ENCODE data around the gene GATA2.
A peak's percentile ranks its signal among the peaks of the same experiment; 100 is the strongest.

GATA2 gene

DNA sequence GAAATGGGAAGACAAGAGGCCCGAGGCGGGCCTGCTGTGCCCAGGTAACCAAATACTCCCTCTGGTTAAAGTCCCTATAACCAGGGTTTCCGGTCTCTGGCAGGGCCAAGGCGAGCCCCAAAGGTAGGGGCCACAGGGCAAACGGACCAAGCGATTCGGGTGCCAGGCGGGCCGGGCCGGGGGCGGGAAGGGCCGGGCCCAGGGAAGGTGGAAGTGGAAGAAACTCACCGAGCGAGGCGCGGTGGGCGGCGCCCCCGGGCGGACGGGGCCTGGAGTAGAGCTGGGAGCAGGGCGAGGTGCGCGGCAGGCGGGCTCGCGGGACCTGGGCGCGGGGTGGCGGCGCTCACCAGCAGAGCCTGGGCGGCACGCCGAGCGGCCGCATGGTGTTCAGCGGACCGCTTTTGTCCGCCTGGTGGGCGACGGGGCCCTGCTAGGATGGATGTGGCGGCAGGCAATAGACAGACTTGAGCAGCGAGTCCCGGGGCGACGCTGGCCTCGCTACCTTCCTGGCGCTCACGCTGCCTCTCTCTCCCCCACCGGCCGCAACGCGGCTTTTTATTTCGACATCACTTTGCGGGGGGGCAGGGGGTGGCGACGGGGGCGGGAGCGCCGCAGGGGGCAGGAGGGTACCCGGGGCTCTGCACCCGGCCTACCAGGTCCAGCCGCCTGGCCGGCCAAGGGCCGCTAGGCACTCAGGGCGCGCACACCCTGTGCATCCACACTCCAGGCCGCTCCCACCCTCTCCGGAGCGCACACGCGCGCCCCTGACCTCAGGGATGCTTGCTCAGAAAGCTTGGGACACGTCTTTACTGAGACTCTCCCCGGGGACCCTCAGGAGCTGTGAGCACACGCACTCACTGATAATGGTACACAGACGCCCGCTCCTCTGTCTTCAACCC, at the start of gene GATA2:
GATA2 (minus strand) TSS at position 531 of the 899 bp plus-strand sequence. CDS start 6,170 bp downstream, outside the sequence.
- no peak for DNase-seq

GRCh38 chr3:128541246-128541645, 48.2 kb upstream of the GATA2 start:
- no peak for DNase-seq

GRCh38 chr3:128539376-128539775, 46.4 kb upstream of the GATA2 start:
- DNase-seq: no peak

DNA sequence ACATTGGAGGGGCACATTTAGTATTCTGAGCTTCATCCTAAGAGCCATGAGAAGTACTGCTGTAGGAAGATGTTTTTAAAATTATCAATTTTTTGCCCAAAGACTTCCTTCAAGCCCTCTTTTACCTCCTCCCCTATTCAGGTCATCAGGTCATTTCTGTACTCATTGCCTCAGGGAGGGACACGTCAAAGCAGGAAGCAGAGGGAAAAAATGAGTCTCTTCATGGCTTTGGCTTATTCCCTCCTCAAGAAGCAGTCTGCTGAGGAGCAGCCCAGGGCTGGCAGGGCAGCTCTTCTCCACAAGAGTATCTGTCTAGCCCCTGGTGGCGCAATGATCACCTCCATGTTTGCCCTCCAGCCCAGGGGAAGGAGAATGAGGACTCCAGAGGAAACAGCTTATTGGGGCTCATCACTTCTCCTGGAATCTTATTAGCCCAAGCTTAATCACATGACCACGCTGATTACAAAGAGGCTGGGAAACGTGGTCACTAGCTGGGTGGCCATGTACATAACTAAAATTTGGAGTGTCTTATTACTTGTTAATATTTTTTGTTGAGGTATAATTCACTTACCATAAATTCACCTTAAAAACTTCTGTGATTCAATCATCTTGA, 44.2 kb upstream of the GATA2 start:
- no peak for DNase-seq

DNA sequence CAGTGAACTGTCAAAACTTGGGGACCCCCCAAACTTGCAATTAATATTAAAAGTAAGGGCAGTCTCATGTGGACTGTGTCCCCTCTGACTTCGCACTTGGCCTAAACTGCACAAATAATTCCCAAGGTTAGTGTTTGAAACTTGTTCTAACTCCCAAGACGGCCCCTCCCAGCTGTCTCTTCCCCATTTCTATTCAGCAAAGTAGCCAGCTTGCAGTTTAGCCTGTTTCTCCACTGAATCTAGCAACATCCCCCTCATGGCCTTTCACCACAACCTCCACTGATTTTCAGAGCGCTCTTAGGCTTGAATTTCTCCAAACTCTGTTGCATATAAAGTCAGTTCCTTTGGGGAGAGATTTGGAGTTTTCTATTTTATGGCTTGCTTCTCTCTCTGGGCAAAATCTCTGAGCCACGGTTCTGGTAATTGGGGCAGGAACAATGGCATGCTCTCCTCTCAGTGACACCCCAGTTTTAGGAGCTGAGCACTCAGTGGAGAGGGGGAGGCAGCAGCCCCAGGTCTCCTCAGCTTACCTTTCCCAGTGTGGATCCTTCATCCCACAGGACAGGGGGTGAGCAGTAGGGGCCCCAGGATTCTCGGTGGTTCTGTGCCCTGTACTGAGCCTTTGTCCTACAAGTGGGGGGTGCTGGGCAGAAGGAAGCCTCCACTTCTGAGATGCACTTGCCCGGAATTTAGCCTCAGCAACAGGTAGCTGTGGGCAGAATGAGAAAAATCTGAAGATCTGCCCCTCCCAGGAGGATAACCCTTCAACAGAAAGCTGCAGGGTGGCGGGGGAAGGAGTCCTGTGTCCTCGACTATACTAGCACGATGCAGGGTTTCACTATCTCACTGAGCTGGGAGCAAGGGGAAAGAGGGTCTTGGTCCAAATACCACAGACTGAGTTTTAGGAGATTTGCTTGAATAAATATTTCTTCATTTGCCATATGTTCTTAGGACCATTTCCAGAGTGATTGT, 39.3 kb upstream of the GATA2 start:
- DNase-seq: no peak

DNA sequence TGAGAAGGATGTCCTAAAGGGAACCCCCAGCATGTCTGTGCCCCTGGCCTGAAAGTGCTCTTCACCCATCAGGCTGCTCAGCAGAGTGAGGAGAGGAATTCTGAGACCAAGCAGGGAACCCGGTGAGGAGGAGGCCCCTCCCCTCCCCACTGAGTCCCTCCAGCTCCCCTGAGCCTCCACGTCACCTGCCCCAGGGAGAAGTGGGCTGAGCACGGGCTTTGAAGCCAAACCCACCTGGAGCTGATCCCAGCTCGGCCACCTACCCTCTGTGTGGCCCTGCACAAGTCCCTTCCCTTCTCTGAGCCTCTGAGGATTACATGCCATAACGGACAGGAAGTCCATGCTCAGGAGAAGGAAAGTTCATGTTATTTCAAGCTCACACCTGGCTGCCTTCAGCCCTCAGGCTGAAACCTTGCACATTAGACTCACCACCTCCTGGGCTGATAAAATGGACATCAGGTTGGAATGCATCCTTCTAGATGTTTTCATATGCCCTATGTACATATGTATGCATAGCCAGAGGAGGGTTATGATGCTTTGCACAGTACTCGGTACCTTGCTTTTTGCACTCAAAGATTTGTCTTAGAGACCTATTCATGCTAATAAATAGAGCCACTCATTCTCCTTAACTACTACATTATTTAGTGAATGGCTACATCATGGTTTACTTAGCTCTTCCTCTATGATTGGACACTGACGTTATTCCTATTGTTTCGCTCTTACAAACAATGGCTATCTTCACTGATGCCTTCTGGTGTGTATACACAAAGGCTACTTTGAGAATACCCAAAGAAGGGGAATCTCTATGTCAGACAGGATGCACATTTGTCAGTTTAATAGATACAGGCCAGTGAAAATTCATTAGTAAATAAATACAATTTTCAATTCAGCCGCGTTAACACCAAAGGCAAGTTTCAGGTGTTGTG, 31.6 kb upstream of the GATA2 start:
- peak in 1 of 56 donors; percentile 4 for DNase-seq

DNA sequence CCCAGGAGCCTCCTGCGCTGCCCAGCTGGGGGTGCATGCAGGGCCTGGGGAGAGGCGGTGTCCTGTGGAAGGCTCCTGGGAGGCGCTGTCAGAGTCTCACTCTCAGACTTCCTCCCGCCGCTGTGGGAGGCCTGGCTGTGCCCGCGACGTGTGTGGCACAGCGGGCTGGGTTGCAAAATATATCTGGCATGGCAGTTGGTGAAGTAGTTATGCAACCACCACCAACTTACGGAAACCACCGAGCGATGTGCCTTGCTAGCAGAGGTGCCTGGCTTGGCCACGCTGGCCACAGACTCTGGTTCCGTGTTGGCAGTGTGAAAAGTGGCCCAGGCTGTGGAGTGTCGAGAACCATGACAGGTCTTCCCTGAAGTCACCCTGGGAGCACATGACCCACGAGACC, 30.6 kb upstream of the GATA2 start:
- DNase-seq: no peak

GRCh38 chr3:128521715-128522114, 28.7 kb upstream of the GATA2 start:
- DNase-seq: no peak

- DNase-seq: no peak
These were observed 25.8 kb upstream of the GATA2 start for GRCh38 chr3:128518587-128519490.

- no peak for DNase-seq
These were observed 24.6 kb upstream of the GATA2 start for GRCh38 chr3:128517648-128518047.

- DNase-seq: no peak
These were observed 23.0 kb upstream of the GATA2 start for GRCh38 chr3:128515967-128516366.

DNA sequence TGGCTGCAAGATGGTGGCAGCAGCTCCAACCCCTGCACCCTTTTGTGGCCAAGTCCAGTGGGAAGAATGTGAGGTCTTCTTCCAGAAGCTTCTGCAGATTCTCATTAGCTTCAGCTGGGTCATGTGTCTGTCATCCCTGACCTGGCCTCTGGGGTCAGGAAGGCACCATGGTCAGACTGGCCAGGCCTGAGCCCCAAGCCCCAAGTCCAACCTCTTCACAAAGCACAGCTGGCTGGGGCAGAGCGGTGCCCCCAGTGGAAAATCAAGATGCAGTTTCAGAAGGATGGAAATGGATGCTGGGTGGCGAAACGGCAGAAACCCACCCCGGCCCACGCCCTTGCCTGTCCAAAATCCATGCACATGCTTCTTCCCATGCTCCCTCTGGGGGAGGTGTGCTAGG, 15.9 kb upstream of the GATA2 start:
- DNase-seq: no peak

DNA sequence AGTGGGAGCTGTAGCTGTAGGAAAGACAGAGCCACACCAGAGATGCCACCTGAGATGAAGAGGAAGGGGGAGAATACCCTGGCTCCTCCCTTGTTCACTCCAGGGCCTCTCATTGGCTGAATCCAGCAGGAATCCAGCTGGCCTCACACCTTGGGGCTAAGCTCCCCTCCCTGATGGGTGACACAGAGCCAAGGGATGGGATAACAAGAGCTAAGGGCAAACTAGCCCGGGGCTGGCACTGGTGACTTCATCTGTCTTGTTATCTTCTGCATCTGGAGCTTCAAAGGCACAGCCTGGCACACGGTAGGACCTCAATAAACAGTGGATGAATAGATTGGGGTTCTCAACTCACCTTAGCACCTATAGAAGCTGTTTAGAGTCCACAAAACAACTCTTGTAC, 13.8 kb upstream of the GATA2 start:
- DNase-seq: no peak

DNA sequence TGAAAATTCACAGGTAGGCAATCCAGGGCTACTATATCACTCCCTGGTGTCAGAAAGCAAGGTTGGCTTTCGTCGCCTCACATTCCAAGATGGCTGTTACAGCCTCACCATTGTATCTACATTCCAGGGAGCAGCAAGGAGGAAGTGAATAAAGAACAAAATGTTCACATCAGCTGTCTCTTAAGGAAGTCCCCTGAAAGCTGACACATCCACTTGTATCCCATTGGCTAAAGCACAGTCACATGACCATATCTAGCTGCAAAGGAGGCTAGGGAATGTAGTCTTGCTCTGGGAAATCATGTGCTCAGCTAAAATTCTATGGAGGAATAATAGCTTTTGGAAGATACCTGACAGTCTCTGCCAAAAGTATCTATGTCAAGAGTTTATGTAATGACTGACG, 12.8 kb upstream of the GATA2 start:
- no peak for DNase-seq

DNA sequence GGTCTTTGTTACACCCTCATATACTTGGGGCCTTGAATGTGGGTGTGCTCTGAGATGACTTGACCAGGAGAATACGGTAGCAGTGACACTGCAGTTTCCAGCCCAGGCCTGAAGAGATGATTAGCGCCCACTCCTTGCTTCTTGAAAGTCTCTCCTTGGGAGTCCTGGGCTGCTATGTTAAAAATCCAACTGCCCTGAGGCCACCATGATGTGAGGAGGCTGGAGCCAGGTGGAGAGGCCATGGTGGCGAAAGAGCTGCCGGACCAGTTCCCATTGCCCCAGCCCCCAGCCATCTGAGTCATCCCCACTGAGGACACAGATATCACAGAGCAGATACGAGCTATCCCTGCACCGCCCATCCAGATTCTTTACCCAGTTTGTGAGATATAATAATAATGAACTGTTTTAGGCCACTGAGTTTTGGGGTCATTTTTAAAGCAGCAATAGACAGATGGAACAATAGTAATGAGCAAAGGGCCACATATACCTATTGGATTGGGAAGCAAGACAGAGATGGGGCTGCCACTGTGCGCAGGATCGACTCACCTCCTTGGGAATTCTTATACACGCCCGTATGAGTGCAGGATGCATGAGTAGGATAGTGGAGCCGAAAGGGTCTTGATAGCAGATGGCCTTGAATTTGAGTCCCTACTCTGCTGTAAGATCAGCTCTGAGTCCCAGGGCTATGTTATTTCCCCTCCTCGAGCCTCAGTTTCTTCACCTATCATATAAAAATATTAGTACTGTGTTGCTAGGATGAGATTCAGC, 12.1 kb upstream of the GATA2 start:
- DNase-seq: no peak

DNA sequence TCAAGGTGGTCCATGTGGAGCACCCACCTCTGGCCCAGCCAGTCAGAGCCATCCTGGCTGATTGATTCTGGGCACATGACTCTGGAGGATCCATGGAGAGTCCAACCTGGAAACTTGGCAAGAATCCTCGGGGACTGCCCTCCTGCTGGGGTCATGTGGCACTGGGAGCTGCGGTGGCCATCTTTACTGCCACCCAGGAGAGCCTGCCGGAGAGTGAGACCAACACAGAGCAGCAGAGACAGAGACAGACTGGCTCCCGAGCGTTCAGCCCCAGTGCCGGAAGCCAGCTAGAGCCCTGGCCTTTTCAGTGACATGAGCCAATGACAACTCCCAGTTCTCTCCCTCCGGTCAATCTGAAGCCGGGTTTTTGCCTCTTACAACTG, 11.5 kb upstream of the GATA2 start:
- no peak for DNase-seq

GRCh38 chr3:128503751-128504532, 10.9 kb upstream of the GATA2 start:
- DNase-seq: no peak

- DNase-seq: no peak
These were observed 10.2 kb upstream of the GATA2 start for GRCh38 chr3:128503164-128503651.
